Endothelial cell of umbilical vein (primary cell): ENCODE measurements around the gene C14orf180. TPM values are rescaled to one million over a fixed set of nuclear protein-coding genes. Genes with fewer than 3 reads are reported as not detected.

Experiments
- BruUV-seq: library from RNA; stranded (reverse); fragments of 400-500 nt; replicated peaks from 2 replicates; lab custom pipeline; 2021; lab: Mats Ljungman, UMichigan
- CTCF ChIA-PET: fragments of 300-600, 350-600 bp; sonication (Branson Sonifier 250); formaldehyde crosslinking; loops from one replicate; lab custom pipeline; 2021; ENCODE audit warnings: antibody characterized with exemption, inconsistent platforms; lab: Charles Lee
- POLR2A ChIA-PET: fragments of 300-600, 350-600 bp; sonication (Branson Sonifier 250); formaldehyde crosslinking; loops from one replicate; lab custom pipeline; 2021; ENCODE audit warnings: antibody characterized with exemption, inconsistent platforms; lab: Charles Lee
- DNase-seq: peaks from one replicate; pipeline ENCODE4 v3.0.0-alpha.2; 2011; ENCODE audit warnings: low read depth, low spot score
- FAIRE-seq: peaks from 2 replicates; lab custom pipeline; 2011; peaks lifted over from hg19 to GRCh38; lab: Jason Lieb, UNC
- H2AFZ ChIP-seq: 2 replicates; pipeline ENCODE4 v1.6.0; 2012; ENCODE audit warnings: low read depth, low read length, control low read depth, inconsistent platforms
- H3K27ac ChIP-seq: 2 replicates; pipeline ENCODE4 v1.5.1; 2011; ENCODE audit warnings: low read depth, mild to moderate bottlenecking, control low read depth, low read length, moderate library complexity; ENCODE audit not compliant: insufficient read depth
- H3K27me3 ChIP-seq, 2 experiments: 2 replicates each; pipeline versions ENCODE4 v1.6.0 to v1.6.1; 2011; ENCODE audit warnings: low read length in 2 of 2, mixed read lengths in 1 of 2; ENCODE audit not compliant: control insufficient read depth in 2 of 2, insufficient read depth in 2 of 2
- H3K36me3 ChIP-seq, 2 experiments: 2 replicates in 1 of 2; 3 replicates in 1 of 2; pipeline ENCODE4 v1.5.1; 2011; ENCODE audit warnings: low read length in 2 of 2, mild to moderate bottlenecking in 1 of 2, moderate library complexity in 1 of 2; ENCODE audit not compliant: control insufficient read depth in 2 of 2, insufficient read depth in 2 of 2; ENCODE audit errors: extremely low read depth in 1 of 2
- H3K4me1 ChIP-seq: 3 replicates; pipeline ENCODE4 v1.5.1; 2011; ENCODE audit warnings: mild to moderate bottlenecking, low read length; ENCODE audit not compliant: control insufficient read depth, insufficient read depth; ENCODE audit errors: extremely low read depth
- H3K4me2 ChIP-seq: 2 replicates; pipeline ENCODE4 v1.6.1; 2011; ENCODE audit warnings: low read length, control low read depth, mixed read lengths; ENCODE audit not compliant: insufficient read depth
- H3K4me3 ChIP-seq, 3 experiments: fragments of 200-600 bp in 1 of 3; sonication (generic), shearing (Covaris generic) in 1 of 3; replicated peaks in 1 of 3; 2 replicates each; pipeline ENCODE4 v1.5.1; 2011 to 2016; ENCODE audit warnings: control low read depth in 3 of 3, low read length in 3 of 3, mild to moderate bottlenecking in 2 of 3, inconsistent platforms in 1 of 3, low read depth in 1 of 3, moderate library complexity in 1 of 3; ENCODE audit not compliant: insufficient read depth in 1 of 3
- H3K79me2 ChIP-seq: 2 replicates; pipeline ENCODE4 v1.6.0; 2012; ENCODE audit warnings: low read length, inconsistent platforms; ENCODE audit not compliant: control insufficient read depth, insufficient read depth
- H3K9ac ChIP-seq: replicated peaks from 2 replicates; pipeline ENCODE3; 2011; ENCODE audit warnings: low read length, control low read depth; ENCODE audit not compliant: insufficient read depth; ENCODE audit errors: extremely low read depth
- H3K9me1 ChIP-seq: replicated peaks from 3 replicates; pipeline ENCODE4 v1.6.0; 2011; ENCODE audit warnings: mild to moderate bottlenecking, low read length; ENCODE audit not compliant: control insufficient read depth, insufficient read depth; ENCODE audit errors: extremely low read depth
- H3K9me3 ChIP-seq: replicated peaks from 2 replicates; pipeline ENCODE4 v1.5.1; 2012; ENCODE audit warnings: low read length, inconsistent platforms; ENCODE audit not compliant: control insufficient read depth, insufficient read depth
- H4K20me1 ChIP-seq: replicated peaks from 2 replicates; pipeline ENCODE3; 2011; ENCODE audit warnings: mild to moderate bottlenecking, low read length; ENCODE audit not compliant: control insufficient read depth, insufficient read depth; ENCODE audit errors: extremely low read depth
- EZH2 ChIP-seq: IDR thresholded peaks from 2 replicates; pipeline ENCODE4 v1.6.1; 2012; ENCODE audit warnings: borderline replicate concordance, low read depth, mild to moderate bottlenecking, moderate library complexity, low read length, inconsistent platforms; ENCODE audit not compliant: severe bottlenecking
- FOS ChIP-seq: IDR thresholded peaks from 2 replicates; pipeline ENCODE4 v1.6.1; 2011; ENCODE audit warnings: mild to moderate bottlenecking, low read length, moderate library complexity, borderline replicate concordance; ENCODE audit not compliant: insufficient read depth
- GATA2 ChIP-seq: IDR thresholded peaks from 2 replicates; pipeline ENCODE4 v1.7.0; 2011; ENCODE audit warnings: low read depth, mild to moderate bottlenecking, moderate library complexity, mixed read lengths, low read length; ENCODE audit not compliant: insufficient read length, insufficient read depth
- JUN ChIP-seq: IDR thresholded peaks from 2 replicates; pipeline ENCODE4 v1.6.1; 2011; ENCODE audit warnings: borderline replicate concordance, low read depth; ENCODE audit not compliant: insufficient read length, insufficient read depth
- MYC ChIP-seq: IDR thresholded peaks from one replicate; pipeline ENCODE4 v1.6.1; 2011; ENCODE audit warnings: mild to moderate bottlenecking, low read depth, low read length
- POLR2A ChIP-seq: IDR thresholded peaks from 2 replicates; pipeline ENCODE4 v1.6.1; 2012; ENCODE audit warnings: low read depth, mild to moderate bottlenecking, control low read depth, low read length
- POLR2AphosphoS5 ChIP-seq: IDR thresholded peaks from 2 replicates; pipeline ENCODE4 v1.6.1; 2012; ENCODE audit warnings: low read depth, mild to moderate bottlenecking, control low read depth, low read length, moderate library complexity; ENCODE audit not compliant: insufficient read depth
- dilution Hi-C: fragments of 300-500 bp; cut with MboI; formaldehyde crosslinking; loops from one replicate; pipeline ENCODE4 v1.15.0; 2019; ENCODE audit warnings: low sequenced_read_pairs; ENCODE audit not compliant: extremely low pct_ligation_motif_present
- intact Hi-C: fragments of 100-400 bp; cut with micrococcal nuclease; formaldehyde crosslinking; loops from one replicate; pipeline ENCODE4 v1.10.0; 2022
- polyA plus RNA-seq, 4 experiments: library from polyadenylated mRNA; depleted of rRNA in 3 of 4; stranded (reverse) in 3 of 4; unstranded in 1 of 4; fragments of >200 nt; gene quantifications; 2 replicates each; pipeline versions ENCODE4 v1.2.1 to v1.2.3, GENCODE V29; 2011 to 2012; ENCODE audit warnings: missing spikeins in 1 of 4
- total RNA-seq: library from RNA; stranded (reverse); gene quantifications from 2 replicates; pipeline ENCODE4 v1.2.3, GENCODE V29; 2021
- TF ChIP-seq, protein P1 (sequence below), 2 donors: IDR thresholded peaks; 1 replicate in 1 of 2; 2 replicates in 1 of 2; pipeline ENCODE4 v1.5.1; 2011; ENCODE audit warnings: low read length in 2 of 2, mild to moderate bottlenecking in 2 of 2, moderate library complexity in 2 of 2, control low read depth in 1 of 2, inconsistent platforms in 1 of 2, low read depth in 1 of 2; ENCODE audit not compliant: insufficient read depth in 1 of 2; ENCODE audit errors: extremely low read depth in 1 of 2
- TF ChIP-seq, protein P2 (sequence below): IDR thresholded peaks from 2 replicates; pipeline ENCODE4 v1.6.1; 2011; ENCODE audit not compliant: insufficient read depth, insufficient read length

Gene C14orf180
- total and polyA plus RNA-seq, 2 donors (not counting 3 experiments of a cell fraction or from before 2014, with no cell fraction given) = not detected

DNA sequence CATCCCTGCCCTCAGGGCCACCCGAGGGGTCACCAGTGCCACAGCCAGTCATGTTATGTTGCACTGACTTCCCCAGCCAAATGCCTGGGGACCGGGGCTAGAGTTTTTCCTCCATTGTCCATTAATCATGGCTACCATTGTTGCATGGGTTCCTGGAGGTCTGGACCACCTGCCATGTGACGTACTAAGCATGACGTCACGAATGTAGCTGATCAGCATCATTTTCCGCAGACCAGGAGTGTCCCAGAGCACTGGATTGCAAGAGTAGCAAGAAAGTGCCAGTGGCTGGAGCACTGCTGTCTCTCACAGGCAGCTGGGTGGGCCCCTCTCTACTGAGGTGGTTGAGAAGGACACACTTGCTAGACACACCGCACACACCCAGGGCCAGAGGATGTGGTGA, 6.9 kb upstream of the C14orf180 start:
- FAIRE-seq (no peak), DNase-seq (no peak)
- dilution Hi-C loops (no loop called here), intact Hi-C loops (no loop called here)
- Histone ChIP-seq H3K4me2 (no peak overlapping the region), H3K9me1 (no peaks in the 10 kb centered on the region), H3K9me3 (no peaks in the 10 kb centered on the region), H3K36me3 (no peaks in the 10 kb centered on the region), H3K27ac (no peak overlapping the region), H3K79me2 (no peaks in the 10 kb centered on the region), H3K4me1 (no peaks in the 10 kb centered on the region), H4K20me1 (no peaks in the 10 kb centered on the region), H2AFZ (no peak overlapping the region), H3K4me3 (no peak overlapping the region), H3K9ac (no peak overlapping the region), H3K27me3 (no peaks in the 10 kb centered on the region)
- POLR2A ChIA-PET = no interaction called here
- BruUV-seq = no TSS peak
- CTCF ChIA-PET = interaction anchor here (2.7 kb wide), 1 partner anchor 9 kb away, joined by 16 read pairs; no protein-coding TSS in a partner anchor
- TF ChIP-seq GATA2 = no peak
- no peak for TF ChIP-seq JUN
- no peak for TF ChIP-seq FOS
- TF ChIP-seq POLR2AphosphoS5 = no peak
- TF ChIP-seq POLR2A = no peak
- no peak for TF ChIP-seq MYC
- TF ChIP-seq EZH2 = no peak
- TF ChIP-seq, protein P1, sequence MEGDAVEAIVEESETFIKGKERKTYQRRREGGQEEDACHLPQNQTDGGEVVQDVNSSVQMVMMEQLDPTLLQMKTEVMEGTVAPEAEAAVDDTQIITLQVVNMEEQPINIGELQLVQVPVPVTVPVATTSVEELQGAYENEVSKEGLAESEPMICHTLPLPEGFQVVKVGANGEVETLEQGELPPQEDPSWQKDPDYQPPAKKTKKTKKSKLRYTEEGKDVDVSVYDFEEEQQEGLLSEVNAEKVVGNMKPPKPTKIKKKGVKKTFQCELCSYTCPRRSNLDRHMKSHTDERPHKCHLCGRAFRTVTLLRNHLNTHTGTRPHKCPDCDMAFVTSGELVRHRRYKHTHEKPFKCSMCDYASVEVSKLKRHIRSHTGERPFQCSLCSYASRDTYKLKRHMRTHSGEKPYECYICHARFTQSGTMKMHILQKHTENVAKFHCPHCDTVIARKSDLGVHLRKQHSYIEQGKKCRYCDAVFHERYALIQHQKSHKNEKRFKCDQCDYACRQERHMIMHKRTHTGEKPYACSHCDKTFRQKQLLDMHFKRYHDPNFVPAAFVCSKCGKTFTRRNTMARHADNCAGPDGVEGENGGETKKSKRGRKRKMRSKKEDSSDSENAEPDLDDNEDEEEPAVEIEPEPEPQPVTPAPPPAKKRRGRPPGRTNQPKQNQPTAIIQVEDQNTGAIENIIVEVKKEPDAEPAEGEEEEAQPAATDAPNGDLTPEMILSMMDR (IDR thresholded peaks at IDR 0.05; ENCODE audit: extremely low read depth in 1 of 2, insufficient read depth in 1 of 2, low read depth in 1 of 2, low read length in 2 of 2) = no peak
- TF ChIP-seq, protein P2, sequence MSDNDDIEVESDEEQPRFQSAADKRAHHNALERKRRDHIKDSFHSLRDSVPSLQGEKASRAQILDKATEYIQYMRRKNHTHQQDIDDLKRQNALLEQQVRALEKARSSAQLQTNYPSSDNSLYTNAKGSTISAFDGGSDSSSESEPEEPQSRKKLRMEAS = no peak
